ENCODE data around the gene RETREG3. TPM values are rescaled to one million over a fixed set of nuclear protein-coding genes. Genes with fewer than 3 reads are reported as not detected.

RETREG3 gene, protein sequence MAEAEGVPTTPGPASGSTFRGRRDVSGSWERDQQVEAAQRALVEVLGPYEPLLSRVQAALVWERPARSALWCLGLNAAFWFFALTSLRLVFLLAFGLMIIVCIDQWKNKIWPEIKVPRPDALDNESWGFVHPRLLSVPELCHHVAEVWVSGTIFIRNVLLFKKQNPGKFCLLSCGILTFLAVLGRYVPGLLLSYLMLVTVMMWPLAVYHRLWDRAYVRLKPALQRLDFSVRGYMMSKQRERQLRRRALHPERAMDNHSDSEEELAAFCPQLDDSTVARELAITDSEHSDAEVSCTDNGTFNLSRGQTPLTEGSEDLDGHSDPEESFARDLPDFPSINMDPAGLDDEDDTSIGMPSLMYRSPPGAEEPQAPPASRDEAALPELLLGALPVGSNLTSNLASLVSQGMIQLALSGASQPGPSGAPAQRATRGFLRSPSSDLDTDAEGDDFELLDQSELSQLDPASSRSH
- total RNA-seq, result 37.1 and 47.5 TPM in 2 replicates

DNA sequence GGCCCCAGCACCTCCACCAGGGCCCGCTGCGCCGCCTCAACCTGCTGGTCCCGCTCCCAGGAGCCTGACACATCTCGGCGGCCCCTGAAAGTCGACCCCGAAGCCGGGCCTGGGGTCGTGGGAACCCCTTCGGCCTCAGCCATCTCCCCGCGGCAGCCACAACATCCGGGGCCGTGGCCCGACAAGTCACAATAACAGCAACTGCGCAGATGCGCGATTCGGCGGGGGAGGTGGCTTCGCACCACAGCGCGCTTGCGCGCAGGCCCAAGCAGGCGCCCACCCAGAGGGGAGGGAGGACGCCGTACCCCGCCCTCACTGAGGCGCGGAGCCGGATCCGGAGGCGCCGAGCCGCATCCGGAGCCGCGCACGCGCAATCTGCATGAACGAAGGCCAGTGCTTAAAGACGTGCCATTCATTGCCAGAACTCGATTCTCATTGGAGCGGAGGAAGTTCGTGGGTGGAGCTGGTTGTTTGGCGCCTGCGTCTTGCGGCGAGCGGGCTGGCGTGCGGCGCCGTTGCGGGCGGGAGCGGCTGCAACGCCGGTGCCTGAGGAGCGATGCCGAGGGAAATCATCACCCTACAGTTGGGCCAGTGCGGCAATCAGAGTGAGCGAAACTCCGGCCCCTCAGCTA, at the start of gene RETREG3, which contains the start of gene TUBG1:
Gene RETREG3 (minus strand): TSS at position 193 of the 632 bp plus-strand sequence. CDS start 50 bp downstream, at position 143.
Gene TUBG1 (plus strand): TSS at position 502 of the 632 bp plus-strand sequence. CDS start 55 bp downstream, at position 557.

DNA sequence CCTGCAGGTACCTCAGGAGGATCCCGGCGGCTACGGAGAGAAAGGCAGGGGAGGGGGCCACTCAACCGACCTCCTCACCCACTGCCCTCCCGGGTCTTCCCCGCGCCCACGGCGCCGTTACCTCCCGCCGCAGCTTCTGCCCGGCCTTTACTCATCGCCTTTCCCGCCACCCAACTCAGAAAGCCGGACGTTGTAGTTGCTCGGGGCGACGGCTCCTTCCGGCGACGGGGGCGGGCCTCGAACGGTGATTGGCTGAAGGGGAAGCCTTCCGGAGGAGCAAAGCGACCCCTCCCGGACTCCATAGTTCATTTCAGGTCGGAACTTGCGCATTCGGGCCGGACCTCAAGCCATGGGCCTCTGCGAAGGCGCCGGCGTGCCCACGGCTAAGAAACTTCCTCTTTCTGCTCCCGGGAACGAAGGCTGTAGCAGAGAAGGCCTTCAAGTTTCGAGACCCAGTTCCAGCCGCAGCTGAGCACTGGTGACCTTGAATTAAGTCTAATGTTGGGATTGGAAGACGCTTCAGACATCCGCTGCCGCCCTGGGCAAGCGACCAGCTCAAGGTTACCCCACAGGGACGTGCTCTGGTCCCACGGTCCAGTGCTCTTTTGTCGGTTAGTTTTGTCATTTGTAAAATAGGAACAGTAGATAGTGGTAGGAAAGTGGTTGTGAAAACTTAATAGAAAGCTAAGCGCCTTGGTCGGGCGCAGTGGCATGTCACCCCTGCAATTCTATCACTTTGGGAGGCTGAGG, 31.5 kb downstream of the RETREG3 start, which contains the start of gene PSMC3IP:
Gene PSMC3IP (minus strand): TSS at position 198 of the 750 bp plus-strand sequence. CDS start 43 bp downstream, at position 155.

DNA sequence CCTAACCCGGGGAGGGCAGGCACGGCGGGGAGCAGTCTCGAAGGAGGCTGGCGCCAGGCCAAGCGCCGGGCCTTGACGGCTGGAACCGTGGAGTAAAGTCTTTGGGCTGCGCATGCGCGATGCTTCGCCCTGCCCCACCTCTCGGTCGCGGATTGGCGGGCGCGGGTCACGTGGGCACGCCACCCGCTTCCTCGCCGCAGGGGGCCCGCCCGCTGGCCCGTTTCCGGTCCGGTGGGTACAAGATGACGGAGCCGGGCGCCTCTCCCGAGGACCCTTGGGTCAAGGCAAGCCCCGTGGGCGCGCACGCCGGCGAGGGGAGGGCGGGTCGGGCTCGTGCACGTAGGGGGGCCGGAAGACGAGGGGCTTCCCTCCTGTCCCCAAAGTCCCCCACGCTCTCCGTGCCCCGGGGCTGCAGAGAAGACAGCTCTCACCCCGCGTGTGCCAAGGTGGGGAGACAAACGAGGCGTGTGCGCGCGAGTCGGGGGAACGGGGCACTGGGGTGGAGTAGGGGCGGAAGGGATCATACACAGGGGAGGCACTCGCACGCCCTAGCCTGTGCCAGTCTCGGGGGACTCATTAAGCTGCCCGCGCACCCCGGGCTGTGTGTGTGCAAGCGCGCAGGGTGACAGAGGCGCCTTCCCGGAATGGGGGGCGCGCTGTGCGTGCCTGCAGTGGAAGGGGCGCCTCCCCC, 42.1 kb downstream of the RETREG3 start, which contains the start of gene MLX:
Gene MLX (plus strand): TSS at position 218 of the 691 bp plus-strand sequence. CDS start 25 bp downstream, at position 243.

DNA sequence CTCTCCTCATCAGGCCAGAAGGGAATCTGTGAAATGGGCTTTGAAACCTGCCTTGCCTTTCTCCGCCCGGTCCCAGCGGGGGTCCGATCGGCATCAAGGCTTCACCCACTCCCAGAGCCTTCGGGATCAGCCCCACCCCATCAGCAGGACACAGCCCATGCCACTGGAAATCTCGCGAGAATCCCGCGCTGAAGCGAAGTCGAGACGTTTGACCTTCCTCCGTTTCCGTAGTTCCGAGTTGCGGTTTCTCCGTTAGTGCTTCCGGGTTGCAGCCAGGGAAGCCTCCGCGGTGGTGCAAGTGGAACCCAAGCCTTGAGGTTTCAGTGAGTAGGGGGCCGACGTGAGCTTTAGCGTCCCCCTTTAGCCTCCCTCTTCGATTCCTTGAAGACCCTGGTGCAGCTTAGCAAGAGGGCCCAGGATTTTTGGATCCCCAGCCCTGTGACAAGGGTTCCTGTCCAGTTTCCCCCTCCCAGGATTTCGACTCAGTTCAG, 47.2 kb downstream of the RETREG3 start, which contains the start of gene COASY:
Gene COASY (plus strand): TSS at position 252 of the 491 bp plus-strand sequence. CDS start 475 bp downstream, outside the sequence.

DNA sequence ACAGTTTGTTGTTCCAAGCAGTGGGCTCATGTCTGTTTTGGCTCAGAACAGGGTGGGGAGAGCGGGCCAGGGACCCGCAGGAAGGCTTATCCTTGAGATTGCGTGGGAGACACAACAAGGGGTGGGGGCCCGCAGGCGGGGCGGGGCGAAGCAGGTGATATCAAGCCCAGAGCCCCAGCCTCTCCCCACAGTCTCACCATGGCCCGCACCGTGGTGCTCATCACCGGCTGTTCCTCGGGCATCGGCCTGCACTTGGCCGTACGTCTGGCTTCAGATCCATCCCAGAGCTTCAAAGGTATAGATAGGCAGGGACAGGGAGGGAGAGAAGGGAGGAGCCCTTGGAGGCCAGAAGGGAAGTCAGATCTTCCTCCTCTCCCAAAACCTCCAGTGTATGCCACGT, 56.4 kb downstream of the RETREG3 start, which contains the start of gene HSD17B1:
Gene HSD17B1 (plus strand): TSS at position 188 of the 400 bp plus-strand sequence. CDS start 11 bp downstream, at position 199.

DNA sequence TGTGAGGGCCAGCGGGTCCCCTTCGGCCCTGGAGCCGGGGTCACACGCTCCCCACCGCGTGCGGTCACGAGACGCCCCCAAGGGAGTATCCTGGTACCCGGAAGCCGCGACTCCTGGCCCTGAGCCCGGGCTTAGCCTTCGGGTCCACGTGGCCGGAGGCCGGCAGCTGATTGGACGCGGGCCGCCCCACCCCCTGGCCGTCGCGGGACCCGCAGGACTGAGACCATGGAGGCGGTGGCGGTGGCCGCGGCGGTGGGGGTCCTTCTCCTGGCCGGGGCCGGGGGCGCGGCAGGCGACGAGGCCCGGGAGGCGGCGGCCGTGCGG, 73.2 kb downstream of the RETREG3 start, which contains the start of gene NAGLU:
Gene NAGLU (plus strand): TSS at position 194 of the 324 bp plus-strand sequence. CDS start 32 bp downstream, at position 226.

Other genes with a start within 250 kb of the RETREG3 start
- 105 and 140 TPM in 2 replicates for gene STAT3, start 220.9 kb downstream of the RETREG3 start, total RNA-seq
- gene CAVIN1, start 186.1 kb downstream of the RETREG3 start, total RNA-seq, result 374 and 587 TPM in 2 replicates
- 53.4 and 68.0 TPM in 2 replicates for gene ATP6V0A1, start 150.5 kb downstream of the RETREG3 start, total RNA-seq
- gene NAGLU, start 73.1 kb downstream of the RETREG3 start, total RNA-seq, result 36.4 and 63.2 TPM in 2 replicates
- gene HSD17B1, start 56.5 kb downstream of the RETREG3 start, total RNA-seq, result 0.88 and 1.5 TPM in 2 replicates
- gene COASY, start 47.2 kb downstream of the RETREG3 start, total RNA-seq, result 13.1 and 26.4 TPM in 2 replicates
- 33.7 and 34.4 TPM in 2 replicates for gene MLX, start 42.3 kb downstream of the RETREG3 start, total RNA-seq
- 0.89 and 5.2 TPM in 2 replicates for gene PSMC3IP, start 31.6 kb downstream of the RETREG3 start, total RNA-seq
- 12.5 and 43.9 TPM in 2 replicates for gene TUBG1, start 309 bp upstream of the RETREG3 start, total RNA-seq
- 11.9 and 13.2 TPM in 2 replicates for gene TUBG2, start 49.9 kb upstream of the RETREG3 start, total RNA-seq
- 8.9 and 11.6 TPM in 2 replicates for gene PLEKHH3, start 67.6 kb upstream of the RETREG3 start, total RNA-seq
- 1.8 and 2.5 TPM in 2 replicates for gene CCR10, start 72.5 kb upstream of the RETREG3 start, total RNA-seq
- 24.9 and 52.4 TPM in 2 replicates for gene CNTNAP1, start 73.2 kb upstream of the RETREG3 start, total RNA-seq
- gene EZH1, start 135.7 kb upstream of the RETREG3 start, total RNA-seq, result 12.5 and 15.1 TPM in 2 replicates
- gene RAMP2, start 151.9 kb upstream of the RETREG3 start, total RNA-seq, result not detected in 2 replicates
- 46.7 and 67.1 TPM in 2 replicates for gene VPS25, start 164.1 kb upstream of the RETREG3 start, total RNA-seq
- 1.5 and 5.3 TPM in 2 replicates for gene WNK4, start 171.2 kb upstream of the RETREG3 start, total RNA-seq
- gene COA3, start 189.3 kb upstream of the RETREG3 start, total RNA-seq, result 32.8 and 53.2 TPM in 2 replicates
- gene CNTD1, start 189.5 kb upstream of the RETREG3 start, total RNA-seq, result 0.05 TPM in 1 of 2 replicates, not detected in the other
- 95.9 and 96.8 TPM in 2 replicates for gene BECN1, start 214.9 kb upstream of the RETREG3 start, total RNA-seq
- 63.0 and 106 TPM in 2 replicates for gene PSME3, start 224.0 kb upstream of the RETREG3 start, total RNA-seq
- 0.59 and 0.69 TPM in 2 replicates for gene AOC2, start 235.2 kb upstream of the RETREG3 start, total RNA-seq
- gene AOC3, start 241.8 kb upstream of the RETREG3 start, total RNA-seq, result 0.14 and 0.30 TPM in 2 replicates